Pons (tissue), 1 donor: ENCODE measurements around the gene PRPF39.
"Not testable (repeated sequence)": the region's sequence is repeated elsewhere in the genome, so short reads cannot be mapped to it uniquely, and the experiment has no call there.

Experiments used
- DNase-seq: peaks from one replicate; pipeline ENCODE4 v3.0.0-alpha.2; 2016; ENCODE audit warnings: low spot score

PRPF39 gene

GRCh38 chr14:45083976-45084722 lies at the start of gene PRPF39:
PRPF39 (plus strand) TSS chr14:45084116; CDS start chr14:45095240, 11,124 bp downstream.
- DNase-seq, result peak; percentile 87

- no peak for DNase-seq
Measured at GRCh38 chr14:45034730-45035129, 49.2 kb upstream of the PRPF39 start.

- DNase-seq, result no peak
Measured at GRCh38 chr14:45038256-45038655, 45.7 kb upstream of the PRPF39 start.

GRCh38 chr14:45038865-45039264 lies 45.1 kb upstream of the PRPF39 start:
- DNase-seq, result no peak

GRCh38 chr14:45039390-45039789 lies 44.5 kb upstream of the PRPF39 start:
- no peak for DNase-seq

- DNase-seq, result no peak
Measured at GRCh38 chr14:45041641-45042040, 42.3 kb upstream of the PRPF39 start.

GRCh38 chr14:45044638-45045037 lies 39.3 kb upstream of the PRPF39 start:
- no peak for DNase-seq

GRCh38 chr14:45048385-45048784 lies 35.5 kb upstream of the PRPF39 start:
- DNase-seq, result no peak

- DNase-seq, result peak; percentile 11
Measured at GRCh38 chr14:45051180-45051579, 32.7 kb upstream of the PRPF39 start.

- DNase-seq, result no peak
Measured at GRCh38 chr14:45051896-45052295, 32.0 kb upstream of the PRPF39 start.

- no peak for DNase-seq
Measured at GRCh38 chr14:45057349-45057748, 26.6 kb upstream of the PRPF39 start.

- DNase-seq, result no peak
Measured at GRCh38 chr14:45057881-45058364, 26.0 kb upstream of the PRPF39 start.

- DNase-seq, result no peak
Measured at GRCh38 chr14:45060551-45060950, 23.4 kb upstream of the PRPF39 start.

GRCh38 chr14:45065540-45065939 lies 18.4 kb upstream of the PRPF39 start:
- no peak for DNase-seq

- DNase-seq, result no peak
Measured at GRCh38 chr14:45065956-45066355, 18.0 kb upstream of the PRPF39 start.

GRCh38 chr14:45066667-45067066 lies 17.2 kb upstream of the PRPF39 start:
- no peak for DNase-seq

GRCh38 chr14:45068396-45068795 lies 15.5 kb upstream of the PRPF39 start:
- no peak for DNase-seq

- DNase-seq, result no peak
Measured at GRCh38 chr14:45070215-45070614, 13.7 kb upstream of the PRPF39 start.

GRCh38 chr14:45072126-45072525 lies 11.8 kb upstream of the PRPF39 start:
- DNase-seq, result no peak

- DNase-seq, result no peak
Measured at GRCh38 chr14:45073231-45073879, 10.6 kb upstream of the PRPF39 start.

- DNase-seq, result no peak
Measured at GRCh38 chr14:45078323-45078722, 5.6 kb upstream of the PRPF39 start.

- DNase-seq, result not testable (repeated sequence)
Measured at GRCh38 chr14:45080416-45080968, 3.4 kb upstream of the PRPF39 start.

- DNase-seq, result not testable (repeated sequence)
Measured at GRCh38 chr14:45081096-45081495, 2.8 kb upstream of the PRPF39 start.
